Measurements from ENCODE around the gene PITPNC1. TPM values are rescaled to one million over a fixed set of nuclear protein-coding genes. Genes with fewer than 3 reads are reported as not detected.

Gene PITPNC1
- total and polyA plus RNA-seq, 2 of the 13 experiments (the other 11 are each of a cell fraction or from before 2014, with no cell fraction given) = 4.1 to 5.7 TPM

GRCh38 chr17:67554634-67555033, 177.6 kb downstream of the PITPNC1 start (continued):
- TF ChIP-seq HOMEZ (CRISPR knock-in tag; IDR thresholded peaks at IDR 0.05; ENCODE audit: low read depth) (no peak), NFE2L1 (CRISPR knock-in tag; IDR thresholded peaks at IDR 0.05; ENCODE audit: borderline replicate concordance) (no peak)

GRCh38 chr17:67555855-67556254, 178.8 kb downstream of the PITPNC1 start:
- 93% methylated on average over 1 of the region's 1 CpG for WGBS (ENCODE audit: low lambda C conversion rate)
- POLR2A ChIA-PET = no interaction called here
- H3K4me1 ChIP-seq (ENCODE audit: insufficient read depth, low read length) = peaks cover 20% of the 10 kb centered on the region
- H3K4me3 ChIP-seq (replicated peaks in 1 of 3; ENCODE audit: insufficient read depth in 1 of 3, low read depth in 2 of 3, low read length in 3 of 3) = no peak overlapping the region
- FAIRE-seq (no peak), ATAC-seq (no peak), DNase-seq (ENCODE audit: low spot score) (no peak)
- BruUV-seq (replicated peaks) = no TSS peak
- no peaks in the 10 kb centered on the region for H3K36me3 ChIP-seq (replicated peaks in 1 of 2; ENCODE audit: control insufficient read depth in 1 of 2, insufficient read depth in 2 of 2, low read length in 2 of 2)
- no peaks in the 10 kb centered on the region for H3K27me3 ChIP-seq (ENCODE audit: control insufficient read depth in 1 of 2, insufficient read depth in 2 of 2, low read length in 2 of 2)
- intact Hi-C loops (cut with micrococcal nuclease; ENCODE audit: unreplicated experiment) (no loop called here), in situ Hi-C loops (cut with HindIII; ENCODE audit: extremely low pct_ligation_motif_present, low pct_unique_long_range_greater_than_20kb) (no loop called here)
- no peaks in the 10 kb centered on the region for H3K9me3 ChIP-seq (ENCODE audit: low read length)
- CTCF ChIA-PET (ENCODE audit: low intra/inter-chr PET ratio, low total read pairs) = no interaction called here
- TF ChIP-seq ZFP36L2 (CRISPR knock-in tag; IDR thresholded peaks at IDR 0.05) = no peak
- TF ChIP-seq ZNF691 (CRISPR knock-in tag; IDR thresholded peaks at IDR 0.05; ENCODE audit: borderline replicate concordance, low read depth) = no peak
- no peak for TF ChIP-seq ZNF639 (CRISPR knock-in tag; conservative IDR thresholded peaks at IDR 0.05)
- H3K27ac ChIP-seq (ENCODE audit: extremely low read length, insufficient read depth, low read length) = no peak overlapping the region
- no peak overlapping the region for H3K9ac ChIP-seq (ENCODE audit: insufficient read depth, low read depth, low read length)
- no peaks in the 10 kb centered on the region for H4K20me1 ChIP-seq (ENCODE audit: insufficient read depth, low read length)
- H3K4me2 ChIP-seq (ENCODE audit: low read depth, low read length) = no peak overlapping the region
- H2AFZ ChIP-seq (ENCODE audit: low read length) = no peak overlapping the region
- no peaks in the 10 kb centered on the region for H3K79me2 ChIP-seq (ENCODE audit: insufficient read depth, low read length)
